Measurements from ENCODE around the gene NEO1.

The NEO1 gene

GRCh38 chr15:73048624-73049295, 3.5 kb upstream of the NEO1 start:
- H3K27me3 ChIP-seq (replicated peaks), result peaks cover 2% of the 10 kb centered on the region
- H3K36me3 ChIP-seq (replicated peaks), result no peaks in the 10 kb centered on the region
- DNase-seq, result no peak
- no peak overlapping the region for H3K4me3 ChIP-seq (ENCODE audit: low read depth, low read length)
- no peak for TF ChIP-seq CTCF (IDR thresholded peaks at IDR 0.05; ENCODE audit: low read depth, low read length, missing control alignments)
- no peak overlapping the region for H3K27ac ChIP-seq
- in situ Hi-C loops (cut with HindIII; ENCODE audit: low pct_ligation_motif_present, low sequenced_read_pairs), result no loop called here

- no peak overlapping the region for H3K27ac ChIP-seq
- no peaks in the 10 kb centered on the region for H3K36me3 ChIP-seq (replicated peaks)
- DNase-seq, result no peak
- no peak overlapping the region for H3K4me3 ChIP-seq (ENCODE audit: low read depth, low read length)
- in situ Hi-C loops (cut with HindIII; ENCODE audit: low pct_ligation_motif_present, low sequenced_read_pairs), result no loop called here
- no peak for TF ChIP-seq CTCF (IDR thresholded peaks at IDR 0.05; ENCODE audit: low read depth, low read length, missing control alignments)
- H3K27me3 ChIP-seq (replicated peaks), result peaks cover 2% of the 10 kb centered on the region
Measured at GRCh38 chr15:73049564-73050215, 2.6 kb upstream of the NEO1 start.

- TF ChIP-seq CTCF (IDR thresholded peaks at IDR 0.05; ENCODE audit: low read depth, low read length, missing control alignments), result no peak
- no peaks in the 10 kb centered on the region for H3K36me3 ChIP-seq (replicated peaks)
- peaks cover 2% of the 10 kb centered on the region for H3K27me3 ChIP-seq (replicated peaks)
- DNase-seq, result no peak
- in situ Hi-C loops (cut with HindIII; ENCODE audit: low pct_ligation_motif_present, low sequenced_read_pairs), result no loop called here
- H3K4me3 ChIP-seq (ENCODE audit: low read depth, low read length), result peak overlapping the region; percentile 76
- no peak overlapping the region for H3K27ac ChIP-seq
Measured at GRCh38 chr15:73050561-73051295, 1.5 kb upstream of the NEO1 start.

GRCh38 chr15:73051391-73051806, 864 bp upstream of the NEO1 start:
- TF ChIP-seq CTCF (IDR thresholded peaks at IDR 0.05; ENCODE audit: low read depth, low read length, missing control alignments), result no peak
- H3K27ac ChIP-seq, result no peak overlapping the region
- peak overlapping the region; percentile 76 for H3K4me3 ChIP-seq (ENCODE audit: low read depth, low read length)
- H3K27me3 ChIP-seq (replicated peaks), result peaks cover 2% of the 10 kb centered on the region
- in situ Hi-C loops (cut with HindIII; ENCODE audit: low pct_ligation_motif_present, low sequenced_read_pairs), result no loop called here
- DNase-seq, result no peak
- no peaks in the 10 kb centered on the region for H3K36me3 ChIP-seq (replicated peaks)

- no peaks in the 10 kb centered on the region for H3K36me3 ChIP-seq (replicated peaks)
- peak overlapping the region; percentile 63 for H3K4me3 ChIP-seq (ENCODE audit: low read depth, low read length)
- H3K27ac ChIP-seq, result no peak overlapping the region
- H3K27me3 ChIP-seq (replicated peaks), result peaks cover 2% of the 10 kb centered on the region
- in situ Hi-C loops (cut with HindIII; ENCODE audit: low pct_ligation_motif_present, low sequenced_read_pairs), result no loop called here
- no peak for DNase-seq
- TF ChIP-seq CTCF (IDR thresholded peaks at IDR 0.05; ENCODE audit: low read depth, low read length, missing control alignments), result peak; percentile 42
Measured at GRCh38 chr15:73052653-73053397, 562 bp downstream of the NEO1 start.
